ENCODE measurements around the gene SDK2. TPM values are rescaled to one million over a fixed set of nuclear protein-coding genes. Genes with fewer than 3 reads are reported as not detected.

The SDK2 gene
- polyA plus RNA-seq, 3 donors, result 0.01 TPM; not detected in 2

DNA sequence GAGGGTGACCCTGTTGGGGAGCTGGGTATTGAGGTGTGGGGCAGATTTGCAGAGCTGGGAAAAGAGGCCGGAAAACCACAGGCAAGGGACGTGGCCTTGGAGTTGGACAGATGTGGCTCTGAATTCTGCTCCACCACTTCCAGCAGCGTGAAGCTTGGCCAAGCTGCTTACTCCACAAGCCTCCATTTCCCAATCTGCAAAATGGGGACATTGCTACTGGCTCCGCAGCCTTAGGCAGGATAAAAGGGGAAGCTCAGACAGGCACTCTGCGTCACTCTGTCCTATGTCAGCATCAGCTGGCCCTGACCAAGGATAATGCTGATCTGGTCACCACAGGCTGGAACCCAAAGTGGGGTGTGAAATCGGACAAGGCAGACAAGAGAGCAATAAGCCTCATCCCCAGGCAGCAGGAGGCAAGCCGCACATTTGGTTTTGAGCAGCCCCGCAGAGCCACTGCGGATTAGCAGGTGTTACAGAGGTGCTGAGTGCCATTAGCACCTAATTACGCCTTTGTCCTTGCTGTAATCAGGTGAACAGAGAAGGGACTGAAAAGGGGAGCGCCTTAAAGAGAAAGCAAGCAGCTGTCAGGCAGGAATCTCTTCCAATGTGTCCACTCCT, 54.8 kb downstream of the SDK2 start:
- no peak overlapping the region for H3K9ac ChIP-seq (ENCODE audit: insufficient read depth, low read length, poor library complexity, severe bottlenecking)
- no peak for DNase-seq
- 85% methylated on average over 5 of the region's 11 CpGs for WGBS (ENCODE audit: insufficient coverage)
- peaks cover 0 to 6% of the 10 kb centered on the region in 2 donors for H3K27me3 ChIP-seq (ENCODE audit: control insufficient read depth in 2 of 2, insufficient read depth in 2 of 2, low read length in 2 of 2)
- no peaks in the 10 kb centered on the region for H3K36me3 Mint-ChIP-seq
- H3K4me1 Mint-ChIP-seq, result peaks cover 14% of the 10 kb centered on the region
- H3K9me3 Mint-ChIP-seq, result no peaks in the 10 kb centered on the region
- no peaks in the 10 kb centered on the region for H3K79me2 ChIP-seq (ENCODE audit: insufficient read depth, low read length)
- H3K27ac ChIP-seq (ENCODE audit: low read depth in 1 of 2, low read length in 2 of 2), result no peak overlapping the region
- no peak overlapping the region for H3K27ac Mint-ChIP-seq
- intact Hi-C loops (cut with micrococcal nuclease), result no loop called here
- TF ChIP-seq, protein P1, sequence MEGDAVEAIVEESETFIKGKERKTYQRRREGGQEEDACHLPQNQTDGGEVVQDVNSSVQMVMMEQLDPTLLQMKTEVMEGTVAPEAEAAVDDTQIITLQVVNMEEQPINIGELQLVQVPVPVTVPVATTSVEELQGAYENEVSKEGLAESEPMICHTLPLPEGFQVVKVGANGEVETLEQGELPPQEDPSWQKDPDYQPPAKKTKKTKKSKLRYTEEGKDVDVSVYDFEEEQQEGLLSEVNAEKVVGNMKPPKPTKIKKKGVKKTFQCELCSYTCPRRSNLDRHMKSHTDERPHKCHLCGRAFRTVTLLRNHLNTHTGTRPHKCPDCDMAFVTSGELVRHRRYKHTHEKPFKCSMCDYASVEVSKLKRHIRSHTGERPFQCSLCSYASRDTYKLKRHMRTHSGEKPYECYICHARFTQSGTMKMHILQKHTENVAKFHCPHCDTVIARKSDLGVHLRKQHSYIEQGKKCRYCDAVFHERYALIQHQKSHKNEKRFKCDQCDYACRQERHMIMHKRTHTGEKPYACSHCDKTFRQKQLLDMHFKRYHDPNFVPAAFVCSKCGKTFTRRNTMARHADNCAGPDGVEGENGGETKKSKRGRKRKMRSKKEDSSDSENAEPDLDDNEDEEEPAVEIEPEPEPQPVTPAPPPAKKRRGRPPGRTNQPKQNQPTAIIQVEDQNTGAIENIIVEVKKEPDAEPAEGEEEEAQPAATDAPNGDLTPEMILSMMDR (IDR thresholded peaks at IDR 0.05), result no peak
- no peak overlapping the region for H3K4me3 Mint-ChIP-seq
- no peaks in the 10 kb centered on the region for H4K20me1 ChIP-seq (ENCODE audit: insufficient read depth, low read length)
- H2AFZ ChIP-seq (ENCODE audit: insufficient read depth, low read depth, low read length, poor library complexity, severe bottlenecking), result no peak overlapping the region
- H3K9me3 ChIP-seq (replicated peaks in 1 of 2; ENCODE audit: control insufficient read depth in 1 of 2, insufficient read depth in 1 of 2, low read length in 2 of 2), result no peaks in the 10 kb centered on the region
- H3K4me3 ChIP-seq (replicated peaks in 1 of 3; ENCODE audit: low read depth in 2 of 3, low read length in 3 of 3), result no peak overlapping the region
- H3K4me1 ChIP-seq (ENCODE audit: control insufficient read depth in 1 of 2, insufficient read depth in 2 of 2, low read length in 2 of 2), result peaks cover 0 to 2% of the 10 kb centered on the region in 2 donors
- no peak overlapping the region for H3K4me2 ChIP-seq (replicated peaks; ENCODE audit: extremely low read depth, low read length, poor library complexity, severe bottlenecking)
- no peaks in the 10 kb centered on the region for H3K36me3 ChIP-seq (replicated peaks in 1 of 2; ENCODE audit: control insufficient read depth in 1 of 2, insufficient read depth in 2 of 2, low read length in 2 of 2)
- H3K27me3 Mint-ChIP-seq (ENCODE audit: low read depth in 3 of 3), result peaks cover 13 to 18% (median 18%) of the 10 kb centered on the region in 3 donors

DNA sequence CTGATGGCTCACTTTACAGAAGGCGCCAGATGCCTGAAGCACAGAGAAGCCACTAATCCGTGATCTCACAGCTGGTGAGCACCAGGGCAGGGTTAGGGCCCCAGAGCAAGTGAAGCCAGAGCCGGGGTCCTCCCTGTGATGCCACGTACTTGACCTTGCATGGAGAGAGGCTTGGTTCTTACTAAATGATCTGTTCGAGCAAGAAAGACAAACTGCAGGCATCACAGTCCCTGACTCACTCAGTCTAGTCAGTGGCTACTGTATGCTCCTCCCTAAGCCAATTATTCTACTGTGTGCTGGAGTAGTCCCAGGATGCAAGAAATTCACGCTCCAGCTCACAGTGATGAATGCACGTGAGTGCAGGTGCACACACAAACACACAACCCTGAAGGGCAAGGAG, 55.4 kb downstream of the SDK2 start:
- H2AFZ ChIP-seq (ENCODE audit: insufficient read depth, low read depth, low read length, poor library complexity, severe bottlenecking), result no peak overlapping the region
- H3K4me3 Mint-ChIP-seq, result no peak overlapping the region
- DNase-seq, result no peak
- 95% methylated on average over 5 of the region's 7 CpGs for WGBS (ENCODE audit: insufficient coverage)
- H3K36me3 Mint-ChIP-seq, result no peaks in the 10 kb centered on the region
- no peak overlapping the region for H3K4me2 ChIP-seq (replicated peaks; ENCODE audit: extremely low read depth, low read length, poor library complexity, severe bottlenecking)
- no peaks in the 10 kb centered on the region for H4K20me1 ChIP-seq (ENCODE audit: insufficient read depth, low read length)
- H3K9me3 ChIP-seq (replicated peaks in 1 of 2; ENCODE audit: control insufficient read depth in 1 of 2, insufficient read depth in 1 of 2, low read length in 2 of 2), result no peaks in the 10 kb centered on the region
- no peak overlapping the region for H3K27ac Mint-ChIP-seq
- peaks cover 9 to 18% (median 16%) of the 10 kb centered on the region in 3 donors for H3K27me3 Mint-ChIP-seq (ENCODE audit: low read depth in 3 of 3)
- H3K27me3 ChIP-seq (ENCODE audit: control insufficient read depth in 2 of 2, insufficient read depth in 2 of 2, low read length in 2 of 2), result peaks cover 0 to 6% of the 10 kb centered on the region in 2 donors
- peaks cover 14% of the 10 kb centered on the region for H3K4me1 Mint-ChIP-seq
- H3K9me3 Mint-ChIP-seq, result no peaks in the 10 kb centered on the region
- peaks cover 0 to 2% of the 10 kb centered on the region in 2 donors for H3K4me1 ChIP-seq (ENCODE audit: control insufficient read depth in 1 of 2, insufficient read depth in 2 of 2, low read length in 2 of 2)
- no peak overlapping the region for H3K9ac ChIP-seq (ENCODE audit: insufficient read depth, low read length, poor library complexity, severe bottlenecking)
- TF ChIP-seq, protein P1 (IDR thresholded peaks at IDR 0.05), result no peak
- no peak overlapping the region for H3K4me3 ChIP-seq (replicated peaks in 1 of 3; ENCODE audit: low read depth in 2 of 3, low read length in 3 of 3)
- no peaks in the 10 kb centered on the region for H3K79me2 ChIP-seq (ENCODE audit: insufficient read depth, low read length)
- intact Hi-C loops (cut with micrococcal nuclease), result no loop called here
- H3K36me3 ChIP-seq (replicated peaks in 1 of 2; ENCODE audit: control insufficient read depth in 1 of 2, insufficient read depth in 2 of 2, low read length in 2 of 2), result no peaks in the 10 kb centered on the region
- no peak overlapping the region for H3K27ac ChIP-seq (ENCODE audit: low read depth in 1 of 2, low read length in 2 of 2)
